Smooth muscle cell of the pulmonary artery (primary cell): ENCODE results near the gene BAAT. TPM values are rescaled to one million over a fixed set of nuclear protein-coding genes. Genes with fewer than 3 reads are reported as not detected.

Source experiments
- total RNA-seq: library from RNA; depleted of rRNA; stranded (reverse); fragments of >200 nt; gene quantifications from 2 replicates; pipeline ENCODE4 v1.2.3, GENCODE V29; 2014

Gene BAAT
- total RNA-seq, result 0.07 TPM in 1 of 2 replicates, not detected in the other

GRCh38 chr9:101384873-101385536 is at the start of gene BAAT:
Gene BAAT (minus strand): TSS chr9:101385006. CDS start chr9:101371404, 13,602 bp downstream.

GRCh38 chr9:101398068-101398929 is 13.5 kb upstream of the BAAT start, which contains the start of the genes MRPL50 and ZNF189:
Gene MRPL50 (minus strand): TSS chr9:101398618. CDS start chr9:101398592, 26 bp downstream.
Gene ZNF189 (plus strand): TSS chr9:101398851. CDS start chr9:101399157, 306 bp downstream.

Other genes with a start within 250 kb of the BAAT start
- gene MRPL50, start 13.6 kb upstream of the BAAT start, total RNA-seq, result 8.3 and 9.4 TPM in 2 replicates
- gene ZNF189, start 13.8 kb upstream of the BAAT start, total RNA-seq, result 12.6 and 17.5 TPM in 2 replicates
- not detected in 2 replicates for gene ALDOB, start 50.8 kb upstream of the BAAT start, total RNA-seq
- 26.3 and 36.2 TPM in 2 replicates for gene RNF20, start 148.8 kb upstream of the BAAT start, total RNA-seq
- gene PPP3R2, start 210.0 kb upstream of the BAAT start, total RNA-seq, result not detected in 2 replicates